ENCODE data around the gene ATRIP. TPM values are rescaled to one million over a fixed set of nuclear protein-coding genes. Genes with fewer than 3 reads are reported as not detected.

The ATRIP gene
- total RNA-seq, 1 experiment from 2014 or later: 11.9 TPM

GRCh38 chr3:48502728-48503168, 56.2 kb downstream of the ATRIP start:
- CTCF ChIA-PET: interaction anchor here (0.5 to 0.6 kb wide), 2 partner anchors 9 to 307 kb away, joined by 4 to 5 read pairs; no protein-coding TSS in a partner anchor
- in situ Hi-C loops (cut with HindIII; ENCODE audit: low pct_unique_long_range_greater_than_20kb, low sequenced_read_pairs) (no loop called here), intact Hi-C loops (cut with micrococcal nuclease; ENCODE audit: unreplicated experiment) (no loop called here)
- Histone ChIP-seq H3K9me3 (ENCODE audit: control insufficient read depth, insufficient read depth, low read depth, low read length) (no peaks in the 10 kb centered on the region), H3K4me1 (ENCODE audit: control insufficient read depth, insufficient read depth, low read length) (peaks cover 19% of the 10 kb centered on the region), H3K27ac (ENCODE audit: low read length) (no peak overlapping the region; the same call in 1 of the 2 replicates), H3K27me3 (ENCODE audit: control insufficient read depth, insufficient read depth, low read length) (no peaks in the 10 kb centered on the region), H3K4me3 (ENCODE audit: low read depth in 2 of 2, low read length in 2 of 2) (peak overlapping the region in 1 of 2 experiments; percentile 61; a peak in 2 of 4 replicates), H3K36me3 (ENCODE audit: control insufficient read depth, insufficient read depth, low read length) (no peaks in the 10 kb centered on the region)
- no peak for ATAC-seq
- BruUV-seq (replicated peaks): no TSS peak
- POLR2A ChIA-PET: no interaction called here
- TF ChIP-seq SIN3A (IDR thresholded peaks at IDR 0.05; ENCODE audit: borderline replicate concordance, insufficient read depth, low read depth, low read length) (no peak), CTCF (IDR thresholded peaks at IDR 0.05) (no peak), REST (IDR thresholded peaks at IDR 0.05; ENCODE audit: insufficient read depth in 1 of 2, low read depth in 2 of 2, low read length in 1 of 2) (no peak), POLR2AphosphoS5 (IDR thresholded peaks at IDR 0.05; ENCODE audit: low read depth, low read length) (no peak), TCF7L2 (IDR thresholded peaks at IDR 0.05; ENCODE audit: low read depth, low read length) (no peak)
- DNase-seq (ENCODE audit: low read depth, low spot score): no peak

GRCh38 chr3:48503401-48504050, 57.0 kb downstream of the ATRIP start:
- Histone ChIP-seq H3K9me3 (ENCODE audit: control insufficient read depth, insufficient read depth, low read depth, low read length) (no peaks in the 10 kb centered on the region), H3K4me3 (ENCODE audit: low read depth in 2 of 2, low read length in 2 of 2) (peak overlapping the region; percentile 51 to 61), H3K27me3 (ENCODE audit: control insufficient read depth, insufficient read depth, low read length) (no peaks in the 10 kb centered on the region), H3K4me1 (ENCODE audit: control insufficient read depth, insufficient read depth, low read length) (peaks cover 19% of the 10 kb centered on the region), H3K27ac (ENCODE audit: low read length) (peak overlapping the region; percentile 71), H3K36me3 (ENCODE audit: control insufficient read depth, insufficient read depth, low read length) (no peaks in the 10 kb centered on the region)
- DNase-seq (ENCODE audit: low read depth, low spot score): no peak
- no TSS peak for BruUV-seq (replicated peaks)
- ChIA-PET CTCF (interaction anchor here (0.6 kb wide), 2 partner anchors 28 to 154 kb away, joined by 4 to 5 read pairs; no protein-coding TSS in a partner anchor), POLR2A (no interaction called here)
- in situ Hi-C loops (cut with HindIII; ENCODE audit: low pct_unique_long_range_greater_than_20kb, low sequenced_read_pairs): no loop called here
- TF ChIP-seq REST (IDR thresholded peaks at IDR 0.05; ENCODE audit: insufficient read depth in 1 of 2, low read depth in 2 of 2, low read length in 1 of 2): no peak
- TF ChIP-seq POLR2AphosphoS5 (IDR thresholded peaks at IDR 0.05; ENCODE audit: low read depth, low read length): no peak
- TF ChIP-seq CTCF (IDR thresholded peaks at IDR 0.05): no peak
- TF ChIP-seq TCF7L2 (IDR thresholded peaks at IDR 0.05; ENCODE audit: low read depth, low read length): no peak
- no peak for TF ChIP-seq SIN3A (IDR thresholded peaks at IDR 0.05; ENCODE audit: borderline replicate concordance, insufficient read depth, low read depth, low read length)
- peak; percentile 50; the same call in 1 of the 2 replicates for ATAC-seq
- intact Hi-C loops (cut with micrococcal nuclease; ENCODE audit: unreplicated experiment): no loop called here

Measured in Panc1 (cell line).